Spinal cord (tissue), 10 donors: ENCODE results near the gene FHDC1. TPM values are rescaled to one million over a fixed set of nuclear protein-coding genes. Genes with fewer than 3 reads are reported as not detected.

ENCODE experiments used
- DNase-seq, 6 donors: peaks; one replicate each; pipeline versions ENCODE4 v3.0.0 to v3.0.0-alpha.2; 2013 to 2015; ENCODE audit warnings: low spot score in 6 of 6, low read depth in 4 of 6
- H3K27ac ChIP-seq: one replicate; pipeline ENCODE4 v1.5.1; 2013; ENCODE audit warnings: low read depth, low read length, control low read depth
- H3K27me3 ChIP-seq: one replicate; pipeline ENCODE4 v1.6.1; 2013; ENCODE audit warnings: low read length; ENCODE audit not compliant: control insufficient read depth, insufficient read depth
- H3K36me3 ChIP-seq: one replicate; pipeline ENCODE4 v1.6.1; 2013; ENCODE audit warnings: low read length; ENCODE audit not compliant: control insufficient read depth, insufficient read depth
- H3K4me1 ChIP-seq: one replicate; pipeline ENCODE4 v1.6.1; 2013; ENCODE audit warnings: low read length; ENCODE audit not compliant: control insufficient read depth, insufficient read depth
- H3K4me3 ChIP-seq: one replicate; pipeline ENCODE4 v1.5.1; 2013; ENCODE audit warnings: low read depth, low read length, control low read depth
- H3K9me3 ChIP-seq: one replicate; pipeline ENCODE4 v1.6.1; 2013; ENCODE audit warnings: low read length; ENCODE audit not compliant: control insufficient read depth, insufficient read depth
- WGBS: methylation state at CpG from one replicate; pipeline ENCODE4 v1.1.5; 2013; ENCODE audit warnings: missing lambda C conversion rate; ENCODE audit not compliant: insufficient coverage; 5-methylcytosine and 5-hydroxymethylcytosine counted together
- polyA plus RNA-seq, 2 donors: library from polyadenylated mRNA; unstranded; fragments of 120-200 nt; gene quantifications; one replicate each; pipeline ENCODE4 v1.2.1, GENCODE V29; 2013; ENCODE audit not compliant: insufficient read length in 2 of 2
- total RNA-seq, 2 donors: library from RNA; depleted of rRNA in 1 of 2; stranded (reverse); fragments of 120-200 nt in 1 of 2; fragments of >200 nt in 1 of 2; gene quantifications; one replicate each; pipeline versions ENCODE4 v1.2.3 to v1.2.4, GENCODE V29; 2013 to 2014
- donor health status: healthy.

FHDC1 gene
- total and polyA plus RNA-seq, 4 donors = 2.5 to 8.1 (median 5.9) TPM

DNA sequence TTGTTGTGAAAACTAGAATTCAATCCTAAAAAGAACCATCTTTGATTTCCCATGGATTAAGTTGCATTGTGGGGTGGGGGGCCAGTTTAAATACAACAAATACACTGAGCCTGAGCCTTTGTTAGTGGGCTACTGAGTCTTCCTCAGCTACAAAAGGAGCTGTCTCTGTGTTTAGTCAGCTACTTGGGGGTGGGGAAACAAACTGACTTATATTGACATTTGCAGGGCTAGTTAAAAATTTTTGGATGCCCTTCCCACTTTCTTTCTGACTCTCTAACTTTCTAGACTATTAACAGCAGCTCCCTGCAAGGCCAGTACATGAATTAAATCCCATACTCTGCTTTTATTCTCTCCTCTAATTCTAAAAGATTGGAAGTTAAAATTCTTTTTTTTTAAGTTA is 32.5 kb upstream of the FHDC1 start:
- no peak overlapping the region for H3K27ac ChIP-seq
- no peaks in the 10 kb centered on the region for H3K36me3 ChIP-seq
- H3K4me1 ChIP-seq = no peaks in the 10 kb centered on the region
- no peaks in the 10 kb centered on the region for H3K27me3 ChIP-seq
- no peak overlapping the region for H3K4me3 ChIP-seq
- DNase-seq = no peak
- H3K9me3 ChIP-seq = no peaks in the 10 kb centered on the region

DNA sequence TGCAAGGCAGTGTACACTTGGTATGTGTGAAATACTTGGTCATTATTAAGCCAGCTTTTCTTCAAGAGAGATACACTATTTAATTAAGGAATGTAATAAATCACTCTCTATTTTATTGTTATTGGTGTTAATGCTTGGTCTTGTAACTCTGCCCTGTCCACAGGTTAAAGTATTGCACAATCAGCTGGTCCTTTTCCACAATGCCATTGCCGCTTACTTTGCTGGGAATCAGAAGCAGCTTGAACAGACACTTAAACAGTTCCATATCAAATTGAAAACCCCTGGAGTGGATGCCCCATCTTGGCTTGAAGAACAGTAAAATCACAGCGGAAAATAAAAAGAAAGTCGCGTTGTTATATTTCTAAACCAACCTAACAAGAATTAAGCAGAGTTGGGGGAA is 26.2 kb upstream of the FHDC1 start:
- 80% methylated on average over 1 of the region's 4 CpGs for WGBS
- H3K27ac ChIP-seq = no peak overlapping the region
- no peak for DNase-seq

DNA sequence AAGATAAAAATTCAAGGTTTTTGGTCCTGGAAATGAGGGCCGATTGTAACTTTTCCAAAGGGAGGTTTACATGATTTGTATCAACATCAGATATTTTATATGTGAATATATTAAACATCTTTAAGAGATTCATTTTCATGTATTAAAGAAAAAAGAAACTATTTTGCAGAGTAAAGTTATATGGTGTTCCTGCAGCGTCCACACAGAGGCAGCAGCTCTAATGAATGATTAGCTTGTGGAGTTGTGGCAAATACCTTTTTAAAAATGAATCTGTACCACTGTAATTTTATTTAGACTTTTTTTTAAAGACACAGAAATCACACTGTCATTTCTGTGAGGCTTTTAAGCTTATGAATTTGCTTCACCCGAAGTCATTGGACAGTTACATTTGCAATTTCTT is 25.6 kb upstream of the FHDC1 start:
- no peaks in the 10 kb centered on the region for H3K36me3 ChIP-seq
- H3K4me3 ChIP-seq = no peak overlapping the region
- no peaks in the 10 kb centered on the region for H3K4me1 ChIP-seq
- WGBS = no CpG with 5 or more reads among the region's 3 CpGs
- no peaks in the 10 kb centered on the region for H3K27me3 ChIP-seq
- H3K9me3 ChIP-seq = no peaks in the 10 kb centered on the region
- no peak overlapping the region for H3K27ac ChIP-seq
- DNase-seq = no peak

More for the DNA sequence above, 26.2 kb upstream of the FHDC1 start:
- no peaks in the 10 kb centered on the region for H3K36me3 ChIP-seq
- H3K9me3 ChIP-seq = no peaks in the 10 kb centered on the region
- no peaks in the 10 kb centered on the region for H3K27me3 ChIP-seq
- H3K4me3 ChIP-seq = no peak overlapping the region
- no peaks in the 10 kb centered on the region for H3K4me1 ChIP-seq

DNA sequence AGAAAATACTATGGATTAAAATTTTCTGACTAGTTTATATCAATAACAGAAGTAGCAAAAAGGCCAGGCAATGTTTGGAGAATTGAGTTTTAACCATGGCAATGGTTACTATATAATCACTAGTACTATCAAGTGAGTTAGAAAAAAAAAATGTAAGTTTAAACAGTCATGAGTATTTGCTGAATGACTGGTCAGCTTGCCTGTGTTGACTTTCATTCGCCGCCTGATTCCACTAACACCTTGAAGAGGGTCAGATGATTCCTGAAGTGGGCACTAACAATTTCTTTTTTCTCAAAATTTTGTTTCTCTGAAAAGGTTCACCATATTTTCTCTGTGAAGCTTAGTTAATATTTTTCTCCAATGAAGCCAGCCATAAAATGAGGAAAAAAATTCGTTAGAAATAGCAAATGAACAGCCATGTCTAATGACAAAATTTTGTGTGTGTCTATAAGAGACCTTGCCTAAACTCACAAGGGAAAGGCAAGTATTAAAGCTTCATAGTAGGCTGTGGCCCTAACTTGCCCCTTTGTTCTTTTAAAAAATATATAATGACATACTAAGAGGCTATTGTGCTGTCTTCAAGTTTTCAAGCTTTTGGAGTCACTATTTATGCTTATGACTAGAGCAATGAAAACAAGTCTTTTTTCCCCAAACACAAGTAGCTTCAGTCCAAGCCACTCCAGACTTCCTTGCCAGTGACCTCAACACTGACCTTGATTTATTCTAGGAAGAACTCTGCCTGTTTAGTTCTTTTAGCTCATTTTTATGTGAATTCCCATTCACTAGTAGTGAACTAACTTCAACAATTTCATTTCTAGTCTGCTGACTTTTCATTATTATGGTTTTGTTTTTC is 18.4 kb upstream of the FHDC1 start:
- H3K4me1 ChIP-seq = no peaks in the 10 kb centered on the region
- peaks cover 10% of the 10 kb centered on the region for H3K9me3 ChIP-seq
- H3K27me3 ChIP-seq = no peaks in the 10 kb centered on the region
- 100% methylated on average over 1 of the region's 3 CpGs for WGBS
- H3K4me3 ChIP-seq = no peak overlapping the region
- DNase-seq = peak in 1 of 6 donors; percentile 17
- no peaks in the 10 kb centered on the region for H3K36me3 ChIP-seq
- peak overlapping the region; percentile 29 for H3K27ac ChIP-seq

DNA sequence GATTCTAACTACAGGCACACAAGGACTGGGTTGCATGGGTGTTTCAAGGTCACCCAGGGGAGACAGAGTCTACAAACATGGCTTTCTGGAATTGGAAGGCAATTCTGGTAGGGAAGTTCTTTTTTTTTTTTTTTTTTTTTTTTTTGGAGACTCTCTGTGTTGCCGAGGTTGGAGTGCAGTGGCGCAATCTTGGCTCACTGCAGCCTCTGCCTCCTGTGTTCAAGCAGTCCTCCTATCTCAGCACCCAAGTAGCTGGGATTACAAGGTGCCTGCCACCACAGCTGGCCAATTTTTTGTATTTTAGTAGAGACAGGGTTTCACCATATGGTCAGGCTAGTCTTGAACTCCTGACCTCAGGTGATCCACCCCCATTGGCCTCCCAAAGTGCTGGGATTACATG is 16.3 kb upstream of the FHDC1 start:
- DNase-seq = no peak
- Histone ChIP-seq H3K9me3 (peaks cover 10% of the 10 kb centered on the region), H3K36me3 (no peaks in the 10 kb centered on the region), H3K27ac (no peak overlapping the region), H3K4me3 (no peak overlapping the region), H3K27me3 (no peaks in the 10 kb centered on the region), H3K4me1 (no peaks in the 10 kb centered on the region)
- no CpG with 5 or more reads among the region's 2 CpGs for WGBS

DNA sequence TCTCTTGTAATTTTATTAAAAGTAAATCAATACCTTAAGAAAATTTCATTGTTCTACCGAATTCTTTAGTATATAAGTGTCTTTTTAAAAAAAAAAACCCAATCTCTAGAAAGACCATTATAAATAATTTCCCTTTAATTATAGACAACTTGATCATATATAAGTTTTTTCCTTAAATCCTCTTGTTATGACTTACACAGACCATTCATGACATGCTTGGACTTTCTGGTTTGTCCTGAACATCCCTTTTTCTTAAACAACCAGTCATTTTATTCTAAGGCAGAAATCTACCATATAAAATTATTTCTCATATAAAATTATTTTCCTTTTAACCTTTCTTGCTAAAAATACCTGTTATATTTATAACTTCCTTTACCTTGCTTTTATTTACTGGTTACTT is 15.4 kb upstream of the FHDC1 start:
- H3K36me3 ChIP-seq = no peaks in the 10 kb centered on the region
- no peak for DNase-seq
- WGBS = no CpG with 5 or more reads among the region's 1 CpG
- H3K9me3 ChIP-seq = peaks cover 10% of the 10 kb centered on the region
- no peak overlapping the region for H3K4me3 ChIP-seq
- no peak overlapping the region for H3K27ac ChIP-seq
- H3K4me1 ChIP-seq = no peaks in the 10 kb centered on the region
- H3K27me3 ChIP-seq = no peaks in the 10 kb centered on the region

DNA sequence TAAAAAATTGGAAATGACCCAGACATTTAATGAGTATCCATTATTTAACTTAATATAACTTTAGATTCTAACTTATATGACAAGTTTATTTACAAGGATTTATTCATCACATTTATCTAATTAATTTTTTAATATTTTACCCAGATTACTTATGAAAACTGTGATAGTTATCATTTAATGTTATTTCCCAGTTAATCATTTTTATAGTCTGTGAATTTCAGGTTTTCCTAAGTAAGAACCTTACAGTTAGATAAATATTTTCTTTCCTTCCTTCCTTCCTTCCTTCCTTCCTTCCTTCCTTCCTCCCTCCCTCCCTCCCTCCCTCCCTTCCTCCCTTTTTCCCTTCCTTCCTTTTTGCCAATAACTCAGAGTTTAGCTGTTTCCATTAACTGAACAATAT is 14.8 kb upstream of the FHDC1 start:
- Histone ChIP-seq H3K27me3 (no peaks in the 10 kb centered on the region), H3K9me3 (peaks cover 10% of the 10 kb centered on the region), H3K36me3 (no peaks in the 10 kb centered on the region), H3K4me1 (no peaks in the 10 kb centered on the region), H3K4me3 (no peak overlapping the region), H3K27ac (no peak overlapping the region)
- DNase-seq = no peak

DNA sequence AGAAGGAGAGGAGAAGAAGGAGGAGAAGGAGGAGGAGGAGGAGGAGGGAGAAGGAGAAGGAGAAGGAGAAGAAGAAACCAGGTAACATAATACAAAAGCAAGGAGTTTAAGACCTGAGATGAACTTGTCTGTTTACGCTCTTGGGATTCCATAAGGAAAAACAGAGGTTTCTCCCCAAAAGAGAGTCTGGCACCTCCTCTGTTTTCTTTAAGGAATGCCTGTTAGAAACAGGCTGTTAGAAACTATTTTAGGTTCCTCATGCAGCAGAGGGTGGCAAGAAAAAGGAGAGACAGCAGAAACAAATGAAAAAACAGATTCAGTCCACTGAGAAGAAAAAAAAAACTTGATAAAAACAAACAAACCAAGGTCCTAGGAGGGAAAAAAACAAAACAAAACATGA is 10.3 kb upstream of the FHDC1 start:
- Histone ChIP-seq H3K36me3 (no peaks in the 10 kb centered on the region), H3K9me3 (no peaks in the 10 kb centered on the region), H3K4me3 (no peak overlapping the region), H3K27me3 (peaks cover 2% of the 10 kb centered on the region), H3K27ac (no peak overlapping the region), H3K4me1 (no peaks in the 10 kb centered on the region)
- WGBS = 80% methylated on average over 1 of the region's 1 CpG
- peak in 1 of 6 donors; percentile 52 for DNase-seq

DNA sequence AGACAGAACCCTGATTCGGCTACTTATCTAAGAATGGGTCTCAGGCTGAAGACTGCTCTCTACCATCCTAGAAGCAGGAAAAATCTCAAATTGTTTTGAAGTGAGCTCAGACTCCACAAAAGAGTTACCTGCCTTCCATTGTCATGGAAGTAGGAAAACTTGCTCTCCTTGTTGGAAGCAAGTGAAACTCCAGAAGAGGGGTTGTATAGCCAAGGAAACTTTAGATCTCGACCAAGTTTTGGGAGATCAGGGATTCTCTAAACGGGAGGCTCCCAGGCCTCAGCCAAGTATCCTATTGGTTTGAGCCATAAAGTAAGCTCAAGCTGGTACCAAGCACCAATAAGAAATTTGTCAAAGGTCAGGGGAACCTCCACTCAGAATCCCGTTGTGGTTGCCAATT is 9.2 kb upstream of the FHDC1 start:
- H3K27me3 ChIP-seq = peaks cover 2% of the 10 kb centered on the region
- H3K4me3 ChIP-seq = no peak overlapping the region
- no peaks in the 10 kb centered on the region for H3K36me3 ChIP-seq
- no peak overlapping the region for H3K27ac ChIP-seq
- WGBS = 85% methylated on average over 3 of the region's 4 CpGs
- H3K9me3 ChIP-seq = no peaks in the 10 kb centered on the region
- DNase-seq = no peak
- H3K4me1 ChIP-seq = no peaks in the 10 kb centered on the region

DNA sequence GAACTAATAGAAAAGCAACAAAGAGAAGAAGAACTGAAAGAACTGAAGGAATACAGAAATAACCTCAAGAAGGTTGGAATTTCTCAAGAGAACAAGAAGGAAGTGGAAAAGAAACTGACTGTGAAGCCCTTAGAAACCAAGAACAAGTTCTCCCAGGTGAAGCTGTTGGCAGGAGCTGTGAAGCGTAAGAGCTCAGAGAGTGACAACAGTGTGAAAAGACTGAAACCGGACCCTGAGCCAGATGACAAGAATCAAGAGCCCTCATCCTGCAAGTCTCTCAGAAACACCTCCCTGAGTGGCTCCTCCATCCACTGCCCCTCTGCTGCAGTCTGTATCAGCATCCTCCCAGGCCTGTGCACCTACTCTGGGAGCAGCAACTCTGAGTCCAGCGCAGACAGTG is 8.4 kb upstream of the FHDC1 start:
- 95% methylated on average over 3 of the region's 3 CpGs for WGBS
- Histone ChIP-seq H3K4me1 (no peaks in the 10 kb centered on the region), H3K4me3 (no peak overlapping the region), H3K36me3 (no peaks in the 10 kb centered on the region), H3K9me3 (no peaks in the 10 kb centered on the region), H3K27me3 (peaks cover 2% of the 10 kb centered on the region), H3K27ac (no peak overlapping the region)
- no peak for DNase-seq
